GM18519 (cell line): ENCODE measurements around the gene MAGI1.

Source experiments
- ATAC-seq: cut with Tn5 transposase; IDR thresholded peaks from one replicate; pipeline ENCODE4 v1.9.1; 2021; ENCODE audit warnings: mild to moderate bottlenecking, moderate library complexity; ENCODE audit not compliant: unreplicated experiment, low FRiP score

Gene MAGI1

GRCh38 chr3:65318231-65318630, 720.5 kb downstream of the MAGI1 start:
- ATAC-seq = no peak

GRCh38 chr3:65314916-65315315, 723.8 kb downstream of the MAGI1 start:
- ATAC-seq = no peak

- ATAC-seq = no peak
These were observed 724.4 kb downstream of the MAGI1 start for GRCh38 chr3:65314269-65314668.

GRCh38 chr3:65313666-65314065, 725.1 kb downstream of the MAGI1 start:
- ATAC-seq = no peak

- no peak for ATAC-seq
These were observed 732.9 kb downstream of the MAGI1 start for GRCh38 chr3:65305836-65306235.
